ENCODE measurements around the gene DCAF10. TPM values are rescaled to one million over a fixed set of nuclear protein-coding genes. Genes with fewer than 3 reads are reported as not detected.
"Not testable (repeated sequence)": the region's sequence is repeated elsewhere in the genome, so short reads cannot be mapped to it uniquely, and the experiment has no call there.

The DCAF10 gene
- total RNA-seq, 1 donor from 2014 or later: 27.5 TPM

DNA sequence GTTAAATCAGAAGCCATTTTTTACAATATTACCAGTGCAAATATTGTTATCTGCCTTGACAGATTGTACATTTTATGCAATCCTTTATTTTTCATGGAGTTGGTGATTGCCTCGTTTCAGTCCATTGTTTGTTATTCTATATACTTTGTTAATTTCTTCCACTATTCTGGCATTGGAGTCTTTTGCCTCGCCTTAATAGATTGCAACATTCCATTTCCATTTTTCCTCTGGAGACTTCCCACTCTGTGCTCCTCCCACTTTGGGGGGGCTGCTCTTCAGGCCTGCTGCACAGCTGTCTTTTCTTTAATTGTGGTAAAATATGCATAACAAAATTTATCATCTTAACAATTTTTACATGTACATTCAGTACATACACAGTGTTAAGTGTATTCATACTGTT, 4.4 kb upstream of the DCAF10 start:
- Histone ChIP-seq H3K9me3 (no peaks in the 10 kb centered on the region), H3K36me3 (no peaks in the 10 kb centered on the region), H3K4me3 (no peak overlapping the region), H3K4me1 (peaks cover 7% of the 10 kb centered on the region), H3K27ac (no peak overlapping the region), H3K27me3 (no peaks in the 10 kb centered on the region)
- intact Hi-C loops (cut with DNase I): no loop called here
- TF ChIP-seq POLR2AphosphoS5 (IDR thresholded peaks at IDR 0.05; ENCODE audit: insufficient read depth in 1 of 2, low read depth in 1 of 2) (no peak), POLR2A (IDR thresholded peaks at IDR 0.05) (no peak)
- TF ChIP-seq, protein P1, sequence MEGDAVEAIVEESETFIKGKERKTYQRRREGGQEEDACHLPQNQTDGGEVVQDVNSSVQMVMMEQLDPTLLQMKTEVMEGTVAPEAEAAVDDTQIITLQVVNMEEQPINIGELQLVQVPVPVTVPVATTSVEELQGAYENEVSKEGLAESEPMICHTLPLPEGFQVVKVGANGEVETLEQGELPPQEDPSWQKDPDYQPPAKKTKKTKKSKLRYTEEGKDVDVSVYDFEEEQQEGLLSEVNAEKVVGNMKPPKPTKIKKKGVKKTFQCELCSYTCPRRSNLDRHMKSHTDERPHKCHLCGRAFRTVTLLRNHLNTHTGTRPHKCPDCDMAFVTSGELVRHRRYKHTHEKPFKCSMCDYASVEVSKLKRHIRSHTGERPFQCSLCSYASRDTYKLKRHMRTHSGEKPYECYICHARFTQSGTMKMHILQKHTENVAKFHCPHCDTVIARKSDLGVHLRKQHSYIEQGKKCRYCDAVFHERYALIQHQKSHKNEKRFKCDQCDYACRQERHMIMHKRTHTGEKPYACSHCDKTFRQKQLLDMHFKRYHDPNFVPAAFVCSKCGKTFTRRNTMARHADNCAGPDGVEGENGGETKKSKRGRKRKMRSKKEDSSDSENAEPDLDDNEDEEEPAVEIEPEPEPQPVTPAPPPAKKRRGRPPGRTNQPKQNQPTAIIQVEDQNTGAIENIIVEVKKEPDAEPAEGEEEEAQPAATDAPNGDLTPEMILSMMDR (IDR thresholded peaks at IDR 0.05): no peak
- DNase-seq (ENCODE audit: extremely low spot score in 2 of 2): no peak

DNA sequence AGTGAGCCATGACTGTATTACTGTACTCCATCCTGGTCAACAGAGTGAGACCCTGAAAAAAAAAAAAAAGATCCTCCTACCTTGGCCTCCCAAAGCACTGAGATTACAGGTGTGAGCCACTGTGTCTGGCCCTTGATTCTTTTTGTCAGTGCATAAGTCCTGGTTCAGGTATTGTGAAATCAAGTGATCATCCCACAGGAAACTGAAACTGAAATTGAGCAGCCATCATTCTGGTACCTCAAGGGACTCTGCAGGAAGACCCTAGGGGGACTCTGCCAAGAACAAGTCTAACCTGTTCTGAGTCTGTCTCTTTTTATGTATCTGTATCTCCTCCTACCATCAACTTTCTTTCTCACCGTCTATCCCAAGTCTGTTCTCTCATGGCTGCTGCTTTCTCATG, 1.9 kb upstream of the DCAF10 start:
- Histone ChIP-seq H3K27ac (no peak overlapping the region), H3K4me3 (no peak overlapping the region), H3K36me3 (no peaks in the 10 kb centered on the region), H3K9me3 (no peaks in the 10 kb centered on the region), H3K4me1 (peaks cover 31% of the 10 kb centered on the region), H3K27me3 (no peaks in the 10 kb centered on the region)
- no peak for TF ChIP-seq POLR2AphosphoS5 (IDR thresholded peaks at IDR 0.05; ENCODE audit: insufficient read depth in 1 of 2, low read depth in 1 of 2)
- TF ChIP-seq, protein P1 (IDR thresholded peaks at IDR 0.05): no peak
- TF ChIP-seq POLR2A (IDR thresholded peaks at IDR 0.05): no peak
- intact Hi-C loops (cut with DNase I): no loop called here
- DNase-seq (ENCODE audit: extremely low spot score in 2 of 2): no peak

DNA sequence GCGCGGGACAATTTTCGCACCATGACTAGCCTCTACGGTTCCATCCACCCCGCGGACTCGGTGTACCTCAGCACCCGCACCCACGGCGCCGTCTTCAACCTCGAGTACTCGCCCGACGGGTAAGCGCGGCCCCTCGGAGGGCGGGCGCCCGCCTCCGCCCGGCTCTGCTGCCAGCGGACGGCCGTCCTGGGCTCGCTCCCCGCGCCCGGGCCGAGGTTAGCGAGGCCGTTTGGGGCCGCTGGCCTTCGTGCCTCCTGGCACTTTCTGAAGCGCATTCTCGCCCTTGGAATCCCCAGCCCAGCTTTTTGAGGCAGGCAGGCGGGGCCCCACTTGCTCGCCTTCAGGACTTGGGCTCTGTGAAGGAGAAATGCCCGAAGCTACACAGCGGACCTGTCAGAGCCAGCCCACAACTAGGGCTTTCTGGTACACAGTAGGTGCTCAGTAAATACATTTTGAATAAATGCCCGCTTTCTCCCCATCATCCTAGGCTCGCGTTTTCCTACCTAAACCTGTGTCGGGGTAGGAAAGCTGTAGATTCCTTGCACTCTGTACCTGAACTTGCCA, 772 bp downstream of the DCAF10 start:
- TF ChIP-seq POLR2AphosphoS5 (IDR thresholded peaks at IDR 0.05; ENCODE audit: insufficient read depth in 1 of 2, low read depth in 1 of 2) (no peak), POLR2A (IDR thresholded peaks at IDR 0.05) (no peak)
- TF ChIP-seq, protein P1 (IDR thresholded peaks at IDR 0.05): no peak
- peak overlapping the region; percentile 80 to 81 for H3K4me3 ChIP-seq
- no peaks in the 10 kb centered on the region for H3K36me3 ChIP-seq
- peaks cover 44% of the 10 kb centered on the region for H3K4me1 ChIP-seq
- intact Hi-C loops (cut with DNase I): no loop called here
- peak overlapping the region; percentile 53 for H3K27ac ChIP-seq
- H3K9me3 ChIP-seq: no peaks in the 10 kb centered on the region
- no peaks in the 10 kb centered on the region for H3K27me3 ChIP-seq
- DNase-seq (ENCODE audit: extremely low spot score in 2 of 2): no peak

DNA sequence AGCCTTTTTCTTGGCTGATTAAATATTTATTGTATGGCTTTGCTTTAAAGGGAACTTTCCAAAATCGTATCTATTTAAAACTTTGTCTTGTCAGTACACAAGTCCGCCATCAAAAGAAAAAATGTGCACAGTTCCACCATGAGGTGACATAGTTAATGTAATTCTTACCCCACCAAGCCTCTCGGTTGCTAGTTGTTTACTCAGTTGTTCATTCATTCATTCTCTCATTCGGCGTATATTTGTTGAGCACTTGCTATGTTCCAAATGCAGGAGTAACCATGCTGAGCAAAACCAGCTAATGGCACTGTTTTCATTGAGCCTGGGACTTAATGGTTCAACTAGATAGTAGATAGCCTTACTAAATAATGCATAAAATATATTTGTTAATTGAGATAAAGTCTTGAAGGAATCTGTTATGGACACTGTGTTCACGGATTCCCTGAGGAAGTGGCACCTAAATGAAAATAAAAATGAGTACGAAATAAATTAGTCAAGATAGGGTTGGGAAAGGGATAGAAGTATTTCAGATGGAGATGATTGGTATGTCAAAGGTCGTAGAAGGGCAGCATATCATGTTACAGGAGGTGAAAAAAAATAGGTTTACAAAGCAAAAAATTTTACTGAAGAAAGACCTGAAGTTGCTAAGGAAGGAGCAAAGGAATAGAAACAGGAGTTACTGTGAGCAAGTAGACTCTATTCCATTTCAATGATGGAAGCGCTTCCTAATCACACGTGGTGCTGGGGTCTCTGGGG, 1.5 kb downstream of the DCAF10 start:
- no peaks in the 10 kb centered on the region for H3K9me3 ChIP-seq
- intact Hi-C loops (cut with DNase I): no loop called here
- peaks cover 52% of the 10 kb centered on the region for H3K4me1 ChIP-seq
- H3K27me3 ChIP-seq: no peaks in the 10 kb centered on the region
- peak overlapping the region; percentile 80 to 81 for H3K4me3 ChIP-seq
- H3K27ac ChIP-seq: peak overlapping the region; percentile 53
- TF ChIP-seq, protein P1 (IDR thresholded peaks at IDR 0.05): no peak
- TF ChIP-seq POLR2A (IDR thresholded peaks at IDR 0.05) (no peak), POLR2AphosphoS5 (IDR thresholded peaks at IDR 0.05; ENCODE audit: insufficient read depth in 1 of 2, low read depth in 1 of 2) (no peak)
- no peak for DNase-seq (ENCODE audit: extremely low spot score in 2 of 2)
- no peaks in the 10 kb centered on the region for H3K36me3 ChIP-seq

DNA sequence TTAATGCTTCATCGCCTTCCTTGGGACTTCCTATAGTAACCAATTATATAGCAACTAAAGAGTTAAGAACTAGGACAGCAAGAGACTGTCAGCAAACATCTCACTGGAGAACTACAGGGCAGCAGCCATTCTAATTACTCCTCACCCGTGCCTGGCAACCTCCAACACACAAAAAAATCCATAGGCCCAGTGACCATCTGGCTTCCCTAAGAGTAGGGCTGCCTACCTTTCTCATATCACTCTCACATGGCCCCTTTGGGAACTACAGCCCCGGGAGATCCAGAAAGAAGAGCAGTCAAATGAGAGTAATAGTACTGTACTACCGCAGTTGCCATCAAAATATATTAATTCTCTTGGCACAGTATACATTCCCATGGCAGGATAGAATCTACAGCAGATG, 5.7 kb downstream of the DCAF10 start:
- no peaks in the 10 kb centered on the region for H3K9me3 ChIP-seq
- no peak for DNase-seq (ENCODE audit: extremely low spot score in 2 of 2)
- H3K27ac ChIP-seq: no peak overlapping the region
- H3K27me3 ChIP-seq: no peaks in the 10 kb centered on the region
- TF ChIP-seq POLR2AphosphoS5 (IDR thresholded peaks at IDR 0.05; ENCODE audit: insufficient read depth in 1 of 2, low read depth in 1 of 2) (no peak), POLR2A (IDR thresholded peaks at IDR 0.05) (no peak)
- TF ChIP-seq, protein P1 (IDR thresholded peaks at IDR 0.05): no peak
- no peak overlapping the region for H3K4me3 ChIP-seq
- H3K36me3 ChIP-seq: no peaks in the 10 kb centered on the region
- H3K4me1 ChIP-seq: peaks cover 45% of the 10 kb centered on the region
- intact Hi-C loops (cut with DNase I): no loop called here

DNA sequence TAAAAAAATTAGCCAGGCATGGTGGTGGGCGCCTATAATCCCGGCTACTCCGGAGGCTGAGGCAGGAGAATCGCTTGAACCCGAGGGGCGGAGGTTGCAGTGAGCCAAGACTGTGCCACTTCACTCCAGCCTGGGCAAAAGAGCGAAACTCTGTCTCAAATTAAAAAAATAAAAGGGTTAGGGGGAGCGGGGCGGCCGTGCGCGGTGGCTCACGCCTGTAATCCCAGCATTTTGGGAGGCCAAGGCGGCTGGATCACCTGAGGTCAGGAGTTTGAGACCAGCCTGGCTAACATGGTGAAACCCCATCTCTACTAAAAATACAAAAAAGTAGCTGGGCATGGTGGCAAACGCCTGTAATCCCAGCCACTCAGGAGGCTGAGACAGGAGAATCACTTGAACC, 9.1 kb downstream of the DCAF10 start:
- H3K27ac ChIP-seq; intact Hi-C loops (cut with DNase I); DNase-seq (ENCODE audit: extremely low spot score in 2 of 2); H3K27me3 ChIP-seq; H3K4me3 ChIP-seq; H3K9me3 ChIP-seq; H3K36me3 ChIP-seq: not testable (repeated sequence)
- peaks cover 11% of the 10 kb centered on the region for H3K4me1 ChIP-seq

Measured in vagina (tissue), 2 donors.